NT2/D1 (cell line): ENCODE results near the gene DCBLD2.

Source experiments
- DNase-seq: peaks from one replicate; pipeline ENCODE4 v3.0.0-alpha.2; 2011; ENCODE audit warnings: low read depth, low spot score
- H3K27me3 ChIP-seq: 2 replicates; pipeline ENCODE4 v1.6.0; 2011; ENCODE audit warnings: mild to moderate bottlenecking; ENCODE audit not compliant: insufficient read length, insufficient read depth
- H3K36me3 ChIP-seq: 2 replicates; pipeline ENCODE4 v1.6.1; 2011; ENCODE audit warnings: mild to moderate bottlenecking, low read length, mixed read lengths; ENCODE audit not compliant: insufficient read depth, insufficient read length
- H3K4me1 ChIP-seq: 2 replicates; pipeline ENCODE4 v1.5.1; 2011; ENCODE audit not compliant: insufficient read depth, insufficient read length
- H3K4me3 ChIP-seq: 2 replicates; pipeline ENCODE4 v1.5.1; 2011; ENCODE audit warnings: low read depth; ENCODE audit not compliant: insufficient read length
- H3K9ac ChIP-seq: 2 replicates; pipeline ENCODE4 v1.6.0; 2011; ENCODE audit warnings: low read depth; ENCODE audit not compliant: insufficient read length
- H3K9me3 ChIP-seq: 2 replicates; pipeline ENCODE4 v1.5.1; 2011; ENCODE audit warnings: mild to moderate bottlenecking, low read length; ENCODE audit not compliant: insufficient read depth
- SUZ12 ChIP-seq: IDR thresholded peaks from 2 replicates; pipeline ENCODE4 v1.6.1; 2011; ENCODE audit not compliant: insufficient read length, insufficient read depth; ENCODE audit errors: extremely low read depth
- YY1 ChIP-seq: IDR thresholded peaks from 2 replicates; pipeline ENCODE4 v1.6.1; 2011; ENCODE audit not compliant: insufficient read length, insufficient read depth
- ZNF274 ChIP-seq: IDR thresholded peaks from 2 replicates; pipeline ENCODE4 v1.6.1; 2011; ENCODE audit warnings: mild to moderate bottlenecking, low read depth, low read length

DCBLD2 gene

GRCh38 chr3:98800401-98800800, 101.1 kb downstream of the DCBLD2 start:
- no peak overlapping the region for H3K4me3 ChIP-seq
- TF ChIP-seq YY1 (no peak), SUZ12 (no peak), ZNF274 (no peak)

GRCh38 chr3:98799479-98799878, 102.0 kb downstream of the DCBLD2 start:
- no peaks in the 10 kb centered on the region for H3K9me3 ChIP-seq
- H3K27me3 ChIP-seq = no peaks in the 10 kb centered on the region
- H3K9ac ChIP-seq = no peak overlapping the region
- no peaks in the 10 kb centered on the region for H3K4me1 ChIP-seq
- TF ChIP-seq ZNF274 (no peak), SUZ12 (no peak), YY1 (no peak)
- H3K36me3 ChIP-seq = peaks cover 40% of the 10 kb centered on the region
- DNase-seq = no peak
- H3K4me3 ChIP-seq = no peak overlapping the region

More at GRCh38 chr3:98800401-98800800, 101.1 kb downstream of the DCBLD2 start:
- H3K27me3 ChIP-seq = no peaks in the 10 kb centered on the region
- no peaks in the 10 kb centered on the region for H3K9me3 ChIP-seq
- H3K36me3 ChIP-seq = peaks cover 44% of the 10 kb centered on the region
- no peak for DNase-seq
- no peaks in the 10 kb centered on the region for H3K4me1 ChIP-seq
- no peak overlapping the region for H3K9ac ChIP-seq

- no peak for DNase-seq
- TF ChIP-seq ZNF274 (no peak), YY1 (no peak), SUZ12 (no peak)
- H3K4me1 ChIP-seq = no peaks in the 10 kb centered on the region
- H3K27me3 ChIP-seq = no peaks in the 10 kb centered on the region
- no peak overlapping the region for H3K4me3 ChIP-seq
- no peak overlapping the region for H3K9ac ChIP-seq
- H3K9me3 ChIP-seq = no peaks in the 10 kb centered on the region
- H3K36me3 ChIP-seq = peaks cover 42% of the 10 kb centered on the region
Observed at GRCh38 chr3:98798820-98799219, 102.7 kb downstream of the DCBLD2 start.

GRCh38 chr3:98797905-98798304, 103.6 kb downstream of the DCBLD2 start:
- peaks cover 42% of the 10 kb centered on the region for H3K36me3 ChIP-seq

GRCh38 chr3:98796334-98796733, 105.2 kb downstream of the DCBLD2 start:
- DNase-seq = no peak
- TF ChIP-seq ZNF274 (no peak), YY1 (no peak), SUZ12 (no peak)
- H3K36me3 ChIP-seq = peaks cover 39% of the 10 kb centered on the region

More at GRCh38 chr3:98797905-98798304, 103.6 kb downstream of the DCBLD2 start:
- no peak for DNase-seq
- H3K27me3 ChIP-seq = no peaks in the 10 kb centered on the region
- H3K9ac ChIP-seq = no peak overlapping the region
- no peak for TF ChIP-seq YY1
- no peaks in the 10 kb centered on the region for H3K4me1 ChIP-seq
- no peaks in the 10 kb centered on the region for H3K9me3 ChIP-seq
- H3K4me3 ChIP-seq = no peak overlapping the region

GRCh38 chr3:98793971-98794370, 107.5 kb downstream of the DCBLD2 start:
- Histone ChIP-seq H3K36me3 (peaks cover 18% of the 10 kb centered on the region), H3K27me3 (no peaks in the 10 kb centered on the region), H3K4me3 (no peak overlapping the region), H3K4me1 (no peaks in the 10 kb centered on the region), H3K9me3 (no peaks in the 10 kb centered on the region), H3K9ac (no peak overlapping the region)
- no peak for DNase-seq
- TF ChIP-seq ZNF274 (no peak), YY1 (no peak), SUZ12 (no peak)

More at GRCh38 chr3:98796334-98796733, 105.2 kb downstream of the DCBLD2 start:
- H3K27me3 ChIP-seq = no peaks in the 10 kb centered on the region
- no peak overlapping the region for H3K4me3 ChIP-seq
- H3K4me1 ChIP-seq = no peaks in the 10 kb centered on the region
- no peaks in the 10 kb centered on the region for H3K9me3 ChIP-seq
- H3K9ac ChIP-seq = no peak overlapping the region

- no peak for TF ChIP-seq YY1
- Histone ChIP-seq H3K4me1 (no peaks in the 10 kb centered on the region), H3K9ac (no peak overlapping the region), H3K36me3 (peaks cover 12% of the 10 kb centered on the region), H3K27me3 (no peaks in the 10 kb centered on the region), H3K9me3 (no peaks in the 10 kb centered on the region), H3K4me3 (no peak overlapping the region)
- DNase-seq = no peak
Observed at GRCh38 chr3:98791341-98792325, 109.9 kb downstream of the DCBLD2 start.
